C4-2B (cell line): Measurements from ENCODE around the gene AUNIP.

Experiments
- ZFX ChIP-seq: fragments of 450-650 bp; IDR thresholded peaks from 2 replicates; pipeline ENCODE4 v1.6.1; 2017
- TF ChIP-seq, protein P1 (sequence below): fragments of 450-650 bp; conservative IDR thresholded peaks from 2 replicates; pipeline ENCODE4 v1.5.1; 2017; ENCODE audit warnings: mild to moderate bottlenecking

DNA sequence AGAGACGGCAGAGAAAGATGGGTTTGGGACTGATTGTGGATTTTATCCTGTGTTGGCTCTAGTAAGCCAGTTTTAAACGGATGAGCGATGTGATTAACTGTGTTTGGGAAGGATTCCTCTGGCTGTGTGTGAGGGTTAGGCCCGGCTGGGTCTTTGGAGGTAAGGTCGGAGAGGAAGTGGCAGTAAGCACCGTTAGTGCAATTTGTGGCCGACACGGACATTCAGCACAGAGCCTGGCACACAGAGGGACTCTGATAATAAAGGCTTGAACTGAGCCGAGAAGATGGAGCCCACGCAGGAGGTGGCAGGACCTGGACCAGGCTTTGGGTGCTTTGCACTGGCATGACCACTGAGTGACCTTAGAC, 38.2 kb downstream of the AUNIP start:
- TF ChIP-seq, protein P1, sequence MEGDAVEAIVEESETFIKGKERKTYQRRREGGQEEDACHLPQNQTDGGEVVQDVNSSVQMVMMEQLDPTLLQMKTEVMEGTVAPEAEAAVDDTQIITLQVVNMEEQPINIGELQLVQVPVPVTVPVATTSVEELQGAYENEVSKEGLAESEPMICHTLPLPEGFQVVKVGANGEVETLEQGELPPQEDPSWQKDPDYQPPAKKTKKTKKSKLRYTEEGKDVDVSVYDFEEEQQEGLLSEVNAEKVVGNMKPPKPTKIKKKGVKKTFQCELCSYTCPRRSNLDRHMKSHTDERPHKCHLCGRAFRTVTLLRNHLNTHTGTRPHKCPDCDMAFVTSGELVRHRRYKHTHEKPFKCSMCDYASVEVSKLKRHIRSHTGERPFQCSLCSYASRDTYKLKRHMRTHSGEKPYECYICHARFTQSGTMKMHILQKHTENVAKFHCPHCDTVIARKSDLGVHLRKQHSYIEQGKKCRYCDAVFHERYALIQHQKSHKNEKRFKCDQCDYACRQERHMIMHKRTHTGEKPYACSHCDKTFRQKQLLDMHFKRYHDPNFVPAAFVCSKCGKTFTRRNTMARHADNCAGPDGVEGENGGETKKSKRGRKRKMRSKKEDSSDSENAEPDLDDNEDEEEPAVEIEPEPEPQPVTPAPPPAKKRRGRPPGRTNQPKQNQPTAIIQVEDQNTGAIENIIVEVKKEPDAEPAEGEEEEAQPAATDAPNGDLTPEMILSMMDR: no peak
- TF ChIP-seq ZFX: no peak
